ENCODE data around the gene CDH12. TPM values are rescaled to one million over a fixed set of nuclear protein-coding genes. Genes with fewer than 3 reads are reported as not detected.

CDH12 gene
- total and polyA plus RNA-seq, 10 of the 15 experiments (the other 5 are each of a cell fraction or from before 2014, with no cell fraction given) = 0.03 to 0.16 TPM; not detected in 8

- no TSS peak for BruUV-seq (replicated peaks)
- ChIA-PET POLR2A (no interaction called here), CTCF (no interaction called here), RAD21 (ENCODE audit: unreplicated experiment) (no interaction called here), SMC1A (ENCODE audit: uncharacterized antibody, unreplicated experiment) (no interaction called here)
- Histone ChIP-seq H3K27me3 (replicated peaks in 1 of 2; ENCODE audit: control insufficient read depth in 2 of 2, insufficient read depth in 2 of 2, low read length in 1 of 2) (no peaks in the 10 kb centered on the region), H2AFZ (ENCODE audit: control insufficient read depth, low read depth, low read length) (no peak overlapping the region), H3K4me1 (ENCODE audit: control insufficient read depth, insufficient read depth, low read length) (no peaks in the 10 kb centered on the region), H3K4me3 (no peak overlapping the region), H3K79me2 (ENCODE audit: control insufficient read depth, insufficient read depth, low read length) (no peaks in the 10 kb centered on the region), H3K4me2 (ENCODE audit: control insufficient read depth, insufficient read depth) (no peak overlapping the region), H3K27ac (ENCODE audit: control insufficient read depth, insufficient read depth) (no peak overlapping the region), H4K20me1 (ENCODE audit: control insufficient read depth, insufficient read depth) (no peaks in the 10 kb centered on the region), H3K9me3 (replicated peaks; ENCODE audit: control insufficient read depth, insufficient read depth, low read length) (no peaks in the 10 kb centered on the region), H3K36me3 (ENCODE audit: control insufficient read depth in 2 of 2, insufficient read depth in 2 of 2, low read length in 1 of 2) (no peaks in the 10 kb centered on the region), H3K9ac (ENCODE audit: control insufficient read depth, insufficient read depth, low read length) (no peak overlapping the region)
- intact Hi-C loops (cut with micrococcal nuclease; ENCODE audit: unreplicated experiment) = no loop called here
- DNase-seq (ENCODE audit: low read depth, low spot score) (no peak), FAIRE-seq (no peak), ATAC-seq (no peak)
- in situ Hi-C loops (cut with MboI) = no loop called here
- TF ChIP-seq ZNF217 (IDR thresholded peaks at IDR 0.05) (no peak), MTA2 (IDR thresholded peaks at IDR 0.05; ENCODE audit: low read depth) (no peak), SUZ12 (IDR thresholded peaks at IDR 0.05; ENCODE audit: unreplicated experiment) (no peak), YY1 (IDR thresholded peaks at IDR 0.05; ENCODE audit: low read depth, low read length) (no peak), PAX8 (IDR thresholded peaks at IDR 0.05) (no peak), NRF1 (conservative IDR thresholded peaks at IDR 0.05; ENCODE audit: low read depth, low read length) (no peak), JUNB (IDR thresholded peaks at IDR 0.05) (no peak), TARDBP (IDR thresholded peaks at IDR 0.05; ENCODE audit: borderline replicate concordance) (no peak), TBL1XR1 (IDR thresholded peaks at IDR 0.05; ENCODE audit: low read depth, low read length) (no peak), PBX3 (IDR thresholded peaks at IDR 0.05; ENCODE audit: insufficient replicate concordance, low read depth, low read length) (no peak), CUX1 (IDR thresholded peaks at IDR 0.05; ENCODE audit: insufficient replicate concordance, low read depth, low read length) (no peak)
- TF ChIP-seq, protein P1, sequence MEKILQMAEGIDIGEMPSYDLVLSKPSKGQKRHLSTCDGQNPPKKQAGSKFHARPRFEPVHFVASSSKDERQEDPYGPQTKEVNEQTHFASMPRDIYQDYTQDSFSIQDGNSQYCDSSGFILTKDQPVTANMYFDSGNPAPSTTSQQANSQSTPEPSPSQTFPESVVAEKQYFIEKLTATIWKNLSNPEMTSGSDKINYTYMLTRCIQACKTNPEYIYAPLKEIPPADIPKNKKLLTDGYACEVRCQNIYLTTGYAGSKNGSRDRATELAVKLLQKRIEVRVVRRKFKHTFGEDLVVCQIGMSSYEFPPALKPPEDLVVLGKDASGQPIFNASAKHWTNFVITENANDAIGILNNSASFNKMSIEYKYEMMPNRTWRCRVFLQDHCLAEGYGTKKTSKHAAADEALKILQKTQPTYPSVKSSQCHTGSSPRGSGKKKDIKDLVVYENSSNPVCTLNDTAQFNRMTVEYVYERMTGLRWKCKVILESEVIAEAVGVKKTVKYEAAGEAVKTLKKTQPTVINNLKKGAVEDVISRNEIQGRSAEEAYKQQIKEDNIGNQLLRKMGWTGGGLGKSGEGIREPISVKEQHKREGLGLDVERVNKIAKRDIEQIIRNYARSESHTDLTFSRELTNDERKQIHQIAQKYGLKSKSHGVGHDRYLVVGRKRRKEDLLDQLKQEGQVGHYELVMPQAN (conservative IDR thresholded peaks at IDR 0.05) = no peak
- TF ChIP-seq, protein P2, sequence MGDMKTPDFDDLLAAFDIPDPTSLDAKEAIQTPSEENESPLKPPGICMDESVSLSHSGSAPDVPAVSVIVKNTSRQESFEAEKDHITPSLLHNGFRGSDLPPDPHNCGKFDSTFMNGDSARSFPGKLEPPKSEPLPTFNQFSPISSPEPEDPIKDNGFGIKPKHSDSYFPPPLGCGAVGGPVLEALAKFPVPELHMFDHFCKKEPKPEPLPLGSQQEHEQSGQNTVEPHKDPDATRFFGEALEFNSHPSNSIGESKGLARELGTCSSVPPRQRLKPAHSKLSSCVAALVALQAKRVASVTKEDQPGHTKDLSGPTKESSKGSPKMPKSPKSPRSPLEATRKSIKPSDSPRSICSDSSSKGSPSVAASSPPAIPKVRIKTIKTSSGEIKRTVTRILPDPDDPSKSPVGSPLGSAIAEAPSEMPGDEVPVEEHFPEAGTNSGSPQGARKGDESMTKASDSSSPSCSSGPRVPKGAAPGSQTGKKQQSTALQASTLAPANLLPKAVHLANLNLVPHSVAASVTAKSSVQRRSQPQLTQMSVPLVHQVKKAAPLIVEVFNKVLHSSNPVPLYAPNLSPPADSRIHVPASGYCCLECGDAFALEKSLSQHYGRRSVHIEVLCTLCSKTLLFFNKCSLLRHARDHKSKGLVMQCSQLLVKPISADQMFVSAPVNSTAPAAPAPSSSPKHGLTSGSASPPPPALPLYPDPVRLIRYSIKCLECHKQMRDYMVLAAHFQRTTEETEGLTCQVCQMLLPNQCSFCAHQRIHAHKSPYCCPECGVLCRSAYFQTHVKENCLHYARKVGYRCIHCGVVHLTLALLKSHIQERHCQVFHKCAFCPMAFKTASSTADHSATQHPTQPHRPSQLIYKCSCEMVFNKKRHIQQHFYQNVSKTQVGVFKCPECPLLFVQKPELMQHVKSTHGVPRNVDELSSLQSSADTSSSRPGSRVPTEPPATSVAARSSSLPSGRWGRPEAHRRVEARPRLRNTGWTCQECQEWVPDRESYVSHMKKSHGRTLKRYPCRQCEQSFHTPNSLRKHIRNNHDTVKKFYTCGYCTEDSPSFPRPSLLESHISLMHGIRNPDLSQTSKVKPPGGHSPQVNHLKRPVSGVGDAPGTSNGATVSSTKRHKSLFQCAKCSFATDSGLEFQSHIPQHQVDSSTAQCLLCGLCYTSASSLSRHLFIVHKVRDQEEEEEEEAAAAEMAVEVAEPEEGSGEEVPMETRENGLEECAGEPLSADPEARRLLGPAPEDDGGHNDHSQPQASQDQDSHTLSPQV (IDR thresholded peaks at IDR 0.05) = no peak
These were observed 536.9 kb downstream of the CDH12 start for GRCh38 chr5:22316294-22316693.

Data from GM12878 (cell line).